Activated CD4-positive, CD25-positive, alpha-beta regulatory T cell (primary cell): Measurements from ENCODE around the gene WASF3.

Experiments
- DNase-seq, 4 experiments: peaks; one replicate each; lab custom pipeline; 2025; lab: John Stamatoyannopoulos, UW

The WASF3 gene, protein sequence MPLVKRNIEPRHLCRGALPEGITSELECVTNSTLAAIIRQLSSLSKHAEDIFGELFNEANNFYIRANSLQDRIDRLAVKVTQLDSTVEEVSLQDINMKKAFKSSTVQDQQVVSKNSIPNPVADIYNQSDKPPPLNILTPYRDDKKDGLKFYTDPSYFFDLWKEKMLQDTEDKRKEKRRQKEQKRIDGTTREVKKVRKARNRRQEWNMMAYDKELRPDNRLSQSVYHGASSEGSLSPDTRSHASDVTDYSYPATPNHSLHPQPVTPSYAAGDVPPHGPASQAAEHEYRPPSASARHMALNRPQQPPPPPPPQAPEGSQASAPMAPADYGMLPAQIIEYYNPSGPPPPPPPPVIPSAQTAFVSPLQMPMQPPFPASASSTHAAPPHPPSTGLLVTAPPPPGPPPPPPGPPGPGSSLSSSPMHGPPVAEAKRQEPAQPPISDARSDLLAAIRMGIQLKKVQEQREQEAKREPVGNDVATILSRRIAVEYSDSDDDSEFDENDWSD

GRCh38 chr13:26557393-26558073 is at the start of gene WASF3:
TSS of gene WASF3 (plus strand) at chr13:26557683. CDS start at chr13:26642271, 84,588 bp downstream.
- no peak for DNase-seq

DNA sequence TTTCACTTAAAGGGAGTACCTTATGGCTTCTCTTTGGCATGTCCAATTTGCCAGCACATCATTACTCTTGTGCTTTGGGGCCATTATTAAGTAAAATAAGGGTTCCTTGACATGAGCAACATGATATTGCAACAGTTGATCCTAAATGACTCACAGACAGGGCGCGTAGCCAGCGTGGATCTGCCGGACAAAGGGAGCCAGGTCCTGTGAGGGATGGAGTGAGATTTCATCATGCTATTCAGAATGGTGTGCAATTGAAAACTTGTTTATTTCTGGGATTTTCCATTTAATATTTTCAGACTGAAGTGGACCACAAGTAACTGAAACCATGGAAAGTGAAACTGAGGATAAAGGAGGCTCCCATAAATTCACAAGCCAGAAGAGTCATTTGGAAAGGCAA is 48.6 kb upstream of the WASF3 start:
- DNase-seq, result no peak

DNA sequence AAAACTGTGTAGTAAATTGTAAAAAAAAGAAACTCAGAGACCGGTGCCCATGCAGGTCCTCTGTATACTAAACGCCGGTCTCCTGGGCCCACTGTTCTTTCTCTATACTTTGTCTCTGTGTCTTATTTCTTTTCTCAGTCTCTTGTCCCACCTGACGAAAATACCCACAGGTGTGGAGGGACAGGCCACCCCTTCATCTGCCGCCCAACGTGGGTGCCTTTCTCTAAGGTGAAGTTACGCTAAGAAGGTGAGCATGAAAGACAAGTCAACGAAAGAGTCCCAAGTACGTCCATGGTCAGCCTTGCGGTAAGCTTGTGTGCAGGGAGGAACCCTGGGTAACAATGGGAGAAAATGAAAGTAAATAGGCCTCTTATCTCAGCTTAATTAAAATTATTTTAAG is 48.0 kb upstream of the WASF3 start:
- no peak for DNase-seq

GRCh38 chr13:26513931-26514330 is 43.6 kb upstream of the WASF3 start:
- no peak for DNase-seq

GRCh38 chr13:26515721-26516120 is 41.8 kb upstream of the WASF3 start:
- no peak for DNase-seq

DNA sequence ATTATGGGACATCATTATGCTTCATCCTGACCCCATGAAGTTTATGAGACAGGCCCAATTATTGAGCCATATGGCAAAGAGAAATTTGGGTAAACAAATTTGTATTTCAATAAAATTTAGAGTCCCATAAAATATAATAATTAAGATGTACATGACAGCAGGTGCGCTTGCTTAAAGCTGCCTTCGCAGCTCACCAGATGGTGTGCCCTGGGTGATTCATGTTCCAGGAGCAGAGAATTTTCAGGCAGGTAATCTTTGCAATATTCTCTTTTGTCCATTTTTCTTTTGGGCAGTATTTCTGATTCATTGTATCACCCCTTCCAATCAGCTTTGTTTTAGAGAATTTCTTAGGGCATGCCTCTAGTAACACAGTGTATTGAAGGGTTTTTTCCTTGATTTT is 39.5 kb upstream of the WASF3 start:
- DNase-seq, result no peak

DNA sequence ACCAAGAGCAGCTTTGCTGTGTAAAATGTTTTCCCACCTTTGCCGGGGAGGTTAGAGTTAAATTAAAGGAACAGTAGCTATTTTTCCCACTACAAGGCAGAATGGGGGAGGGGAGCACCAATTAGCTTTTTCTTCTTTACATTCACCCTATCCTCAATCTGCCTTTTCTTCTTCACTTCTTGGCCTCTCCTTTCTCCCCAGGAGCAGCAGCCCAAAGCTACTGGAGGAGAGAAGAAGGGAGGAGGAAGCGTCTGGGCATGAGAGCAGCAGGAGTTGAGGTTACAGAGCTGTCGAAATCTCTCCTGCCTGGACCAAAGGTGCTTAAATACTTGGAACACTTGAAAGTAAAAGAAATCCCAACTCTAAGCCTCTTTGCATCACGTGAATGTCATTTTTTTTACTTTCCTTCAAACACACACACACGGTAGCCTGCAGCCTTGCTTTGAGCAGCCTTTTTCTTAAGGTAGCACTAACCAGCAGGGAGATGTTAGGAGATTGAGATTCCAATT is 39.0 kb upstream of the WASF3 start:
- DNase-seq, result no peak

DNA sequence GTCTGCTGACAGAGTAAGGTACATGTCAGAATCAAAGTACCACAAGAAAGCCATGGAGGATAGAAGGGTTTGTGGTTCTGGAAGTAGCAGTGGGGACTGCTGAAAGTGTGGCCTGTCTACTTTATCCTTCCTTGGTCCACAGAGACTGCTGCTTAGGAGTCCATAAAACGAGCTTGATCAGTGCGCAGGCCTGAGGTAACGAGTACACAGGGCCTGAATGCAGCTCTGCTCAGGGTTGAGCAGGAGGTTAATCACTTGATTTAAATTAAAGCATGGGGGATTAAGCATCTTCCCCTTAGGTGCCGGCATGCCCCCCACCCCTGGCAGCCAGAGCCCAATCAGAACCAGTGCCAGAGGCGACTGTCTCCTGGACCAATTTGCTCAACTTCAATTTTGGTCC is 34.9 kb upstream of the WASF3 start:
- no peak for DNase-seq

DNA sequence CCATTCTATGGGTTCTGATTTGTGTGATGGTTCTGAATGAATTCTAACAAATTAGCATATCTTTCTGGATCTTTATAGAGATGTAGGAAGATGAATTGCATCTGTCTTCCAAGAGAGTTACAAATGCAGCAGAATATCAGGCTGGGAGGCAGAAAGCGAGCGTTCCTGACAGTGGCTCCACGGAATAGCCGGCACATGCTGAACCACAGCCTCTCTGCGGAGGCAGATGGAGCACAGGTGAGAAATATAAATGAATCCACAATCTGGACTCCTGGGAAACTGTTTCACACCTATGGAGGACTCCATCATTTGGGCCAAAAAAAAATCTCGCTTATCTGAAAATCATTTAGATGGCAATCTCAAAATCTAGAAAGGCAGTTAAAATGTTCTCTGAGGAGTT is 34.5 kb upstream of the WASF3 start:
- no peak for DNase-seq

- DNase-seq, result no peak
Measured at GRCh38 chr13:26525528-26525927, 32.0 kb upstream of the WASF3 start.

DNA sequence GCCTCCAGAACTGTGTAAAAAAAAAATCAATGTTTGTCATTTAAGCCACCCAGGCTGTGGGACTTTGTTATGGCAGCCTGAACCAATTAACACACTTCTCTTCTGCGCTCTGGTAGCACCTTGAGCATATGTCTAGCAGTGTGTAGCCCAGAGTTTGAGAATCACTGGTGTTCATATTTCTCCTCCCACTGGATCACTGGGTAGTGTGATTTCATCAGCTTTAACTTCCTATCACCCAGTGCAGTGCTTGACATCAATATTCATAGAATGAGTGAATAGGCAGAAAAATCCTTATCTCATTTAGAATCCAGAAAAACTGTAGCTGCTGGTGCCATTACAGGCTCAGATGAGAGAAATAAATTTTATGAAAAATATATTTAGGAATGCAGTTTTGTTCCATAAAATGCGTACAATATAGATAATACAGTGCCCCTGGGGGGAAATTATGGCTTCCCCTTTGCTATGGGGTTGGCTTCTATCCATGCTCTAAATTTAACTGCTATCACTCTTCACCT is 30.7 kb upstream of the WASF3 start:
- DNase-seq, result no peak

- no peak for DNase-seq
Measured at GRCh38 chr13:26528527-26528926, 29.0 kb upstream of the WASF3 start.

- DNase-seq, result no peak
Measured at GRCh38 chr13:26529441-26529840, 28.0 kb upstream of the WASF3 start.

DNA sequence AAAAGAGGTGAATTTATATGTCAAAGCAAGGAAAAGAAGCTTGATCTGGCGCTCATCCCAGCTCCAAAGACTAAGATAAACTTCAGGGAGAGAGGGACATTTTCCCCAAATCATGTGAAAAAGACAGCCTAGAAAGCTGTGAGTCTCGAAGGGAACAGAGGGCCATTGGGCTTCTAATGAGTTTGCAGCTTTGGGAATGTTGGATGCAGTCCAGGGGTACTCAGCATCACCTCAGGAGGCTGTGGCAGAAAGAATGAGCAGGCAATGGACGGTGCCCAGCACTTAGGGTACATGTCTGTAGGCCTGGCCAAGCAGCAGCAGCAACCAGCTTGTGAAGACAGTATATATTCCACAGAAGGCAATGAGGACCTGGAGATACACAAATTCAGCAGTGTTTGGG is 25.7 kb upstream of the WASF3 start:
- DNase-seq, result no peak

DNA sequence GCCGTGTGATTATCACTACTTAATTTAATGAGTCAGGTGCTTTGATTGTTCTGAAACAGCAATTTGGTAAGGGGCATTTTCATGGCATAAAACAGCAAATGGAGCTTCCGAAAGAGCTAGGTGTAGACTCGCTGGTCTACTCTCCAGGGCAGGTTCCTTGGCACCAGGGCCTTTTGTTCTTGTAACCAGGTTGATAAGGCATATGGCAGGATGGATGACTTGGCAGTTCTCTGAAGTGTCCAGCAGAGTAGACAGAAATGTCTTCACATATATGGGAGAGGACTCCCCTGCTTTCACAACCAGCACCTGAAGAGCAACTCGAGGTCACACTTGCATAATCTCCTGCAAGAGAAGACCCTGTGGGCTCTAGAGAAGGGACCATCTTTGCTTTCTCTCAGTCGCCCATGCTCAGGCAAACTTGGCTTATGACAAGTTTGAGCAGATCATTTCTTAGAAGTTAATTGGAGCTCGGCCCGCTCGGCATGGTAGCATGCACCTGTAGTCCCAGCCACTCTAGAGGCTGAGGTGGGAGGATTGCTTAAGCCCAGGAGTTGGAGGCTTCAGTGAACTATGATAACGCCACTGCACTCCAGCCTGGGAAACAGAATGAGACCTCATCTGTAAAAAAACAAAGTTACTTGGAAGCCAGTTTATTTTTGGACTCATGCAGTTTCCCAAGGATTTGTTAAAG is 23.3 kb upstream of the WASF3 start:
- no peak for DNase-seq

- DNase-seq, result no peak
Measured at GRCh38 chr13:26538363-26539317, 18.8 kb upstream of the WASF3 start.

GRCh38 chr13:26539738-26540292 is 17.7 kb upstream of the WASF3 start:
- DNase-seq, result no peak

DNA sequence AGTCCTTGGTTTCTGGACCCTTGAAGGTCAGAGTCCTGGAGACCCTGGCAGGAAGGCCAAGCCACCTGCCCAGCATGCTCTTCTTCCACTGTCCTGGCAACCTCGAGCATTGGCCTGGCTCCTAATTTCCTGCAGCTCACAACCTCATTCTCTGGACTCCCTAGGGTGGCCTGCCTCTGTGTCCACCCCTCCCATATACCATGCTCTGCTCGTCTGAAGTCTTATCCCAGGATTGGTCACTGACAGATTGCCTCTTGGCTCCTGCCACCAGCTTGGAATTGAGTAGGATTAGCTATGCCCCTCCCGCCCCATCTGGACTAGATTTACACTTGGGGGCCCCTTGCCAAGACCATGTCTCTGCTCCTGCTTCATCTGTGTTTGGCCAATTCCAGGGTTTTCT is 17.1 kb upstream of the WASF3 start:
- no peak for DNase-seq

DNA sequence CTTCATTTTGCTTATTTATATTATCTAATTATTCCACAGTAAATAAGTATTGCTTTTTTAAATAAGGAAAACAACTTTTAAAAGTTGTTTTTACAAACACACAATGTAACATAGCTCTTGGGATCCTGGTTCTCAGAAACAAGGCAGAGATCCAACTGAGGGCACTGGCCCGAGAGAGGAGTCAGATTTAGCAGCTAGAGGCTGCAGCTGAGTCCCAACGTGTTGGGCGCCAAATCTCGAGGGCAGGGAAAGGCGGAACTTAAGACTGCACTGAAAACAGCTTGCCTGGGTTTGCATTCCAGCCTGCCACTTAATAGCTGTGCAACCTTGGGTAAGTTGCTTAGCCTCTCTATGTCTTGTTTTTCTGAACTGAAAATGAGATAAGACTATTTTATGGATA is 16.4 kb upstream of the WASF3 start:
- DNase-seq, result no peak

DNA sequence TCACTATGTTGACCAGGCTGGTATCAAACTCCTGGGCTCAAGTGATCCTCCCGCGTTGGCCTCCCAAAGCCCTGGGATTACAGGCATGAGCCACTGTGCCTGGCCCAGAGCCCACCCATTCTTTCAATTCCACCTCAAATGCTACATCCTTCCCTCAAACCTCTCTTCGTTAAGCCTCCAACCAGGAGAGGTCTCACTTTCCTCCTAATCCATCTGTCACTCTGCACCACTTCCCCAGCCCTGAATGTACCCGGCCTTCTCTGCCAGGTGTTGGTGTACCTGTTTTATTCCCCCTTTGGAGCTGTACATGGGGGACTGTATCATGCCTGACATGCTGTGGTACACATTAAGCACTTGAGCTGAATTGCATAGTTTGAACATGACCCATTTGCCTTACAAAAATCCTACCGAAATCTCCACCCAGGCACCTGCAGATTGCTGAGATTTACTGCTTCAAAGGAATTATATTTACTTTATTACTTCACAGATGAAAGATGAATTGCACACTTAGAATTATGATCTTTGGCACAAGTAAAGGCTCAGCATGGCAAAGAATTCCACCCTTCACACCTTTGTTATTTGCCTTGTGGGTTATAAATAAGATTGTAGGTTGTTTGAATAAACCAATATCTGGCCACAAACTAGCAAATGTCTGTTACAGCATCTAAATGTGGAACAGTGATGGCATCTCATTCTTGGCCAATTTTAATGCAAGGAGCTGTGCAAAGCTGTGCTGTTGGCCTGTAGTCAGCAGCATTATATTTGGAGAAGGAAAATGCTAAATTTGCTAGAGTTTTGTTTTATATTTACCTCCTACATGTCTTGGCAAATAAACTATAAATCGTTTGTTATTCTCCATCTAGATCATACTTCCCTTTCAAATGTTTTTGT is 15.6 kb upstream of the WASF3 start:
- no peak for DNase-seq
